ENCODE measurements around the gene POLDIP3. TPM values are rescaled to one million over a fixed set of nuclear protein-coding genes. Genes with fewer than 3 reads are reported as not detected.

POLDIP3 gene
- 28.9 and 38.7 TPM in 2 replicates for total RNA-seq

GRCh38 chr22:42614312-42615091 is at the start of gene POLDIP3:
Gene POLDIP3 (minus strand): TSS chr22:42614883. CDS start chr22:42614857, 26 bp downstream.
- DNase-seq (ENCODE audit: low read depth, low spot score) = peak; percentile 95

- DNase-seq (ENCODE audit: low read depth, low spot score) = no peak
These were observed 47.5 kb upstream of the POLDIP3 start for GRCh38 chr22:42661985-42662831.

DNA sequence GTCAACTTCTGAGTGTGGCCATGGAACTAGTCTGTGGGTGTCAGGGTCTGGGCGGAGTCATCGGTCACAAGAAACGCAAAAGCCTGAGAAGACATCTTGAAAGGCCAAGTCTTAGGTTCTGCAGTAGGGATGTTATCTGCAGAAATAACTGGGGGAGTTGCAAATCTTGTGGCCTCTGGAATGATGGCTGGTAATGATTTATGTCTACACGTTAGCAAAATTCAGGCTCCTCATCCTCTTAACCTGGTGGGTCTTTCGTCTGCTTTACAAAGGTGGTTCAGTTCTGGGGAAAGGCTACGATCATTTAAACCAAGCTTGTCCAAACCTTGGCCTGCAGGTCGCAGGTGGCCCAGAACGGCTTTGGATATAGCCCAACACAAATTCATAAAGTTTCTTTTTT is 41.9 kb upstream of the POLDIP3 start:
- DNase-seq (ENCODE audit: low read depth, low spot score) = no peak

GRCh38 chr22:42655693-42656092 is 41.0 kb upstream of the POLDIP3 start:
- no peak for DNase-seq (ENCODE audit: low read depth, low spot score)

- DNase-seq (ENCODE audit: low read depth, low spot score) = no peak
These were observed 39.9 kb upstream of the POLDIP3 start for GRCh38 chr22:42654436-42655073.

GRCh38 chr22:42653999-42654398 is 39.3 kb upstream of the POLDIP3 start:
- DNase-seq (ENCODE audit: low read depth, low spot score) = no peak

- DNase-seq (ENCODE audit: low read depth, low spot score) = no peak
These were observed 36.5 kb upstream of the POLDIP3 start for GRCh38 chr22:42651134-42651533.

DNA sequence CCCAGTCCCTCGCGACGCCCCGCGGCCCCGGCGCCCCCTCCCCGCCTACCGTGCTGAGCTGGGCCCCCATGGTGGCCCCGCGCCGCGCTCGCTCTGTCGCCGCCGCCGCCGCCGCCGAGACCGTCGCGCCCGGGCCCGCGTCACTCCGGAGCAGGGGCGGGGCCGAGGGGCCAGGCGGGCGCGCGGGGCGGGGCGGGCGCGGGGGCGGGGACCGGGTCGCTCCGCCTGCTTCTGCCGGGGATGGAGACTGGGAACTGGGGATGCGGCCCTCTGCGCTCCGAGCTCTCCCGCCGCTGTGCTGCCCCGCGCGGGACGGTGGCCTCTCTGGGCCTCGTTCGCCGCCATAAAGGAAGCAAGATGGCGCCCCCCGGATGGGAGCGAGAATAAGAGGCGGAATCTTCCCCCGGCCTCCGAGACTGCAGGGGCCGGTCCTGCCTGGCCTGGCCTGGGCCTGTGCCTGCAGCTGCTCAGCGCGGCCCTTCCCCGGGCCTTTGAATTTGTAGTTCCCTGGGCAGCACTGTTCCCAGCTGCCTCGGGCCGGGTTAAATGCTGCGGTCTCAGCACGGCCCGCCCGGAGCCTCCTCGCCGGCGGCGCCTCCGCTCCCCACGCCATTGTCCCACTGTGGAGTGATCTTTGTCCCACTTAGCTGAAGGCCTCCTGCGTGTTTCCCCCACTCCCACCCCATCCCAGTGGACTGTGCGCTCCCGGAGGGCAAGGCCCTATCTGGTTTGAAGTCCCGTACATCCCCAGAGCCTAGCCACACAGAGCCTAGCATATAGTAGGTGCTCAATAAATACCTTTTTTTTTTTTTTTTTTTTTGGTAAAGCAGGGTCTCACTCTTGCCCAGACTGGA is 34.8 kb upstream of the POLDIP3 start, which contains the start of gene CYB5R3:
CYB5R3 (minus strand) TSS at position 147 of the 854 bp plus-strand sequence; CDS start at position 70, 77 bp downstream.
- DNase-seq (ENCODE audit: low read depth, low spot score) = peak; percentile 39

- DNase-seq (ENCODE audit: low read depth, low spot score) = no peak
These were observed 33.9 kb upstream of the POLDIP3 start for GRCh38 chr22:42648368-42649245.

GRCh38 chr22:42648017-42648367 is 33.3 kb upstream of the POLDIP3 start:
- DNase-seq (ENCODE audit: low read depth, low spot score) = no peak

GRCh38 chr22:42646569-42647525 is 32.2 kb upstream of the POLDIP3 start:
- DNase-seq (ENCODE audit: low read depth, low spot score) = no peak

DNA sequence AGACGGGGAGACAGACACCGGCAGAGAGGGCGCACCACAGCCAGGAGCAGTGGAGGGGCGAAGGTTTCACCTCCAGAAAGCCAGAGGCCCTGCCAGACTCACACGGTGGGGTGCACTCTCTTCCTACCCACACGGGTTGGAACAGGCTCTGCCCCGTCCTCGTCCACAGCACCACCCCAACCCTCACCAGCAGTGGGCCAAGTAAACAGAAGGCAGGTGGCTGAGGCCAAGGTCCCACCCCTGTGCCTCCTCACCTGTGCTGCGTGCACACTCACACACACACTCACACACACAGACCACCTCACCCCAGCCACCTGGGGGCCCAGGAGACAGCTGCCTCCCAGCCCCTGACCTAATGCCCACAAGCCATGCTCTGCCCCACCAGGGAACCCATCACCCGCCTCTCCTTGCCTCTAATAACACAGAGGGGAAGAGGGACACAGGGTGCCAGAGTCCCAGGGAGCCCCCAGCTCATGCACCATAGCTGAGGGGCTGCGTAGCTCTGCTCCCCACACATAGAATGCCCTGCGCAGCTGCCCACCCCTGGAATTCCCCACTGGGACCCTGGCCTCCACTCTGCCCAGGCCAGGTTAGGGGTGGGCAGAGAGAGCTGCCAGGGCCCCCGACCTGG is 31.4 kb upstream of the POLDIP3 start:
- no peak for DNase-seq (ENCODE audit: low read depth, low spot score)

- DNase-seq (ENCODE audit: low read depth, low spot score) = no peak
These were observed 30.8 kb upstream of the POLDIP3 start for GRCh38 chr22:42645341-42645937.

- peak; percentile 46 for DNase-seq (ENCODE audit: low read depth, low spot score)
These were observed 30.0 kb upstream of the POLDIP3 start for GRCh38 chr22:42644422-42645340.

GRCh38 chr22:42643634-42644421 is 29.1 kb upstream of the POLDIP3 start:
- no peak for DNase-seq (ENCODE audit: low read depth, low spot score)

Data from pulmonary artery endothelial cell (primary cell).